ENCODE data around the gene MYL12A. TPM values are rescaled to one million over a fixed set of nuclear protein-coding genes. Genes with fewer than 3 reads are reported as not detected.

MYL12A gene
- total RNA-seq, 1 donor from 2014 or later = 1,143 TPM

GRCh38 chr18:3281456-3282400 is 34.1 kb downstream of the MYL12A start:
- DNase-seq (ENCODE audit: low read depth in 2 of 2) = peak; percentile 77 to 85

GRCh38 chr18:3283253-3283863 is 35.8 kb downstream of the MYL12A start:
- DNase-seq (ENCODE audit: low read depth in 2 of 2) = no peak

- DNase-seq (ENCODE audit: low read depth in 2 of 2) = no peak
Measured at GRCh38 chr18:3283908-3284307, 36.3 kb downstream of the MYL12A start.

- no peak for DNase-seq (ENCODE audit: low read depth in 2 of 2)
Measured at GRCh38 chr18:3284501-3284900, 36.9 kb downstream of the MYL12A start.

GRCh38 chr18:3286159-3286558 is 38.6 kb downstream of the MYL12A start:
- no peak for DNase-seq (ENCODE audit: low read depth in 2 of 2)

- DNase-seq (ENCODE audit: low read depth in 2 of 2) = no peak
Measured at GRCh38 chr18:3293196-3293951, 45.8 kb downstream of the MYL12A start.

GRCh38 chr18:3294435-3295080 is 47.0 kb downstream of the MYL12A start:
- DNase-seq (ENCODE audit: low read depth in 2 of 2) = no peak

GRCh38 chr18:3297025-3297984 is 49.7 kb downstream of the MYL12A start:
- DNase-seq (ENCODE audit: low read depth in 2 of 2) = peak in 1 of 2 donors; percentile 67

- no peak for DNase-seq (ENCODE audit: low read depth in 2 of 2)
Measured at GRCh38 chr18:3304832-3305231, 57.2 kb downstream of the MYL12A start.

GRCh38 chr18:3305354-3305762 is 57.8 kb downstream of the MYL12A start:
- peak in 1 of 2 donors; percentile 83 for DNase-seq (ENCODE audit: low read depth in 2 of 2)

Other genes with a start within 250 kb of the MYL12A start
- 21.1 and 37.9 TPM in 2 replicates for gene LPIN2, start 234.7 kb upstream of the MYL12A start, total RNA-seq
- 0.26 and 1.9 TPM in 2 replicates for gene MYOM1, start 27.8 kb upstream of the MYL12A start, total RNA-seq
- gene MYL12B, start 14.3 kb downstream of the MYL12A start, total RNA-seq = 703 and 866 TPM in 2 replicates
- 105 and 142 TPM in 2 replicates for gene TGIF1, start 202.4 kb downstream of the MYL12A start, total RNA-seq

Measured in dermis microvascular lymphatic vessel endothelial cell (primary cell).